Measurements from ENCODE around the gene PCP4L1.

Gene PCP4L1

DNA sequence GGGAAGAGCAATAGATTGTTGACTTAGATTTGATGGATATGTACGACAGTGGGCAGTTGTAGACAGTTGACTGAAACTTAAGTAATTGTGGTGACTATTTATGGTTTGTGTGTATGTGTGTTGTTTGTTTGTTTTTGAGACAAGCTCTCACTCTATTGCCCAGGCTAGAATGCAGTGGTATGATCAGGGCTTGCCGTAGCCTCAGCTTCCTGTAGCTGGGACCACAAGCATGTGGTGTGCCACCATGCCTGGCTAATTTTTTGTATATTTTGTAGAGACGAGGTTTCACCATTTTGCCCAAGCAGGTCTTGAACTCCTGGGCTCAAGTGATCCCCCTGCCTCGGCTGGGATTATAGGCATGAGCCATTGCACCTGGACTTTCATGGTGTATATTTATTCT, 65.5 kb downstream of the PCP4L1 start:
- DNase-seq, result no peak

DNA sequence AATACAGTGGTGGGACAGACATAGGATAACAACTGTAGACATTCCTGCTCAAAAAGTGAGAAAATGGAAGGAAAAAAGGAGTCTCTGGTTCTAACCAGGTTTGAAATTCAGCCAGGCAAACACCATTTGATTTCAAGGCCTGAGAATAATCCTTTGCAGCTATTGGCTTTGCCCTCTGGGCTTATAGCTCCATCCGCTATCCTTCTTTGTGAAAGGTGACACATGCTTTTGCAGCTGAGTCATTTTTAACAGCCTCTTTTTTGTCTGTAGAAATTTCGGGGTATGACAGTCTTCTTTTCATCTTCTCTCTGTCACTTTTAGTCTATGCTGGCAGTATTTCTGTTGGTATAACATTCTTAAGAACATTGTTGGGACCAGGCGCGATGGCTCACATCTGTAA, 71.8 kb downstream of the PCP4L1 start:
- DNase-seq, result no peak

DNA sequence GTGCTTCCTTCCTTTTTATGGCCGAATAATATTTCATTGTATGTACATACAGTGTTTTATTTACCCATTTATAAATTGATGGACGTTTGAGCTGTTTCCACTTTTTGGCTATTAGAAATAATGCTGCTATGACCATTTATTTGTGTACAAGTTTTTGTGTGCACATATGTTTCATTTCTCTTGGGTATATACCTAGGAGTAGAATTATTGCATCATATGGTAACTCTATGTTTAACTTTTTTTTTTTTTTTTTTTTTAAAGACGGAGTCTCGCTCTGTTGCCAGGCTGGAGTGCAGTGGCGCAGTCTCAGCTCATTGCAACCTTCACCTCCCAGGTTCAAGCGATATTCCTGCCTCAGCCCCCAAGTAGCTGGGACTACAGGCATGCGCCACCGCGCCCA, 74.6 kb downstream of the PCP4L1 start:
- no peak for DNase-seq

Measured in GF-D8 (cell line).